Hematopoietic multipotent progenitor cell treated with erythropoietin and hydrocortisone succinate and interleukin-3 and kit ligand, for 17 days (in vitro differentiated cells): ENCODE results near the gene THSD4.

Experiments used
- DNase-seq: peaks from one replicate; pipeline ENCODE4 v3.0.0-alpha.2; 2015; ENCODE audit warnings: low spot score

THSD4 gene

GRCh38 chr15:71330638-71331162 lies 215.4 kb downstream of the THSD4 start:
- DNase-seq = no peak

- DNase-seq = no peak
These were observed 215.9 kb downstream of the THSD4 start for GRCh38 chr15:71331173-71331572.

GRCh38 chr15:71332431-71333004 lies 217.2 kb downstream of the THSD4 start:
- no peak for DNase-seq

- no peak for DNase-seq
These were observed 217.9 kb downstream of the THSD4 start for GRCh38 chr15:71333136-71333700.

GRCh38 chr15:71333839-71334238 lies 218.6 kb downstream of the THSD4 start:
- no peak for DNase-seq

GRCh38 chr15:71334434-71334833 lies 219.2 kb downstream of the THSD4 start:
- no peak for DNase-seq

- DNase-seq = no peak
These were observed 219.6 kb downstream of the THSD4 start for GRCh38 chr15:71334873-71335272.

GRCh38 chr15:71335591-71335990 lies 220.3 kb downstream of the THSD4 start:
- DNase-seq = no peak

- no peak for DNase-seq
These were observed 221.4 kb downstream of the THSD4 start for GRCh38 chr15:71336671-71337070.

- no peak for DNase-seq
These were observed 222.1 kb downstream of the THSD4 start for GRCh38 chr15:71337197-71337845.

- no peak for DNase-seq
These were observed 223.0 kb downstream of the THSD4 start for GRCh38 chr15:71338265-71338664.

GRCh38 chr15:71338827-71339542 lies 223.7 kb downstream of the THSD4 start:
- DNase-seq = no peak

- DNase-seq = no peak
These were observed 226.7 kb downstream of the THSD4 start for GRCh38 chr15:71341811-71342550.

- no peak for DNase-seq
These were observed 227.4 kb downstream of the THSD4 start for GRCh38 chr15:71342658-71343057.

- no peak for DNase-seq
These were observed 229.0 kb downstream of the THSD4 start for GRCh38 chr15:71344316-71344715.

GRCh38 chr15:71345186-71345585 lies 229.9 kb downstream of the THSD4 start:
- no peak for DNase-seq

GRCh38 chr15:71346464-71346863 lies 231.2 kb downstream of the THSD4 start:
- DNase-seq = no peak

- DNase-seq = no peak
These were observed 233.3 kb downstream of the THSD4 start for GRCh38 chr15:71348597-71348996.

GRCh38 chr15:71349336-71349735 lies 234.1 kb downstream of the THSD4 start:
- no peak for DNase-seq

- no peak for DNase-seq
These were observed 234.7 kb downstream of the THSD4 start for GRCh38 chr15:71349736-71350526.

- no peak for DNase-seq
These were observed 235.5 kb downstream of the THSD4 start for GRCh38 chr15:71350622-71351378.
